Measurements from ENCODE around the gene SNX32.
A peak's percentile ranks its signal among the peaks of the same experiment; 100 is the strongest.

Gene SNX32

GRCh38 chr11:65883786-65884715 lies 50.3 kb downstream of the SNX32 start:
- Histone ChIP-seq H3K36me3 (ENCODE audit: control insufficient read depth, insufficient read depth, low read length) (peaks cover 24% of the 10 kb centered on the region), H3K4me3 (ENCODE audit: low read length) (no peak overlapping the region), H3K9me3 (ENCODE audit: control insufficient read depth, insufficient read depth, low read length) (no peaks in the 10 kb centered on the region), H3K4me1 (ENCODE audit: control insufficient read depth, insufficient read depth, low read length) (peaks cover 6% of the 10 kb centered on the region), H3K27me3 (ENCODE audit: control insufficient read depth, insufficient read depth, low read length) (no peaks in the 10 kb centered on the region), H3K27ac (ENCODE audit: low read length) (no peak overlapping the region)
- WGBS (ENCODE audit: insufficient coverage, insufficient read length): no CpG with 5 or more reads among the region's 28 CpGs
- DNase-seq (ENCODE audit: low read depth, low spot score): no peak

DNA sequence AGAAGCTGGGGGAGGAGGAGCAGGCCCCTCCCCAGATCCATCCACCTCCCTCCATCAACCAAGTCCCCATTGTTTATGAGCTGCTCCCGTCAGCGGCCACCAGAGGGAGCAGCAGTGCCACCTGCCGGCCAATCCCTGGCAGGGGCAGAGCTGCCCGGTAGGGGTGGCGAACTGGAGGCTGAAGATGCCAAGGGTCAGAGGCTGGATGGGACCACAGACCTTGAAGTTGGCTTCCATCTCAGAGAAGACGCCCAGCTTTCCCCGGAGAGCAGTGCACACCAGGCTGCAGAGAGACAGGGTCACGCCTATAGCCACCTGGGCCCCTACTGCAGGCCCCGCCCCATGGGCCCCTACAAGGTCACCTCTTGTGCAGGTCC lies 50.9 kb downstream of the SNX32 start:
- Histone ChIP-seq H3K27ac (ENCODE audit: low read length) (no peak overlapping the region), H3K9me3 (ENCODE audit: control insufficient read depth, insufficient read depth, low read length) (no peaks in the 10 kb centered on the region), H3K27me3 (ENCODE audit: control insufficient read depth, insufficient read depth, low read length) (peaks cover 1% of the 10 kb centered on the region; the same call in 1 of the 2 replicates), H3K4me1 (ENCODE audit: control insufficient read depth, insufficient read depth, low read length) (peaks cover 6% of the 10 kb centered on the region), H3K4me3 (ENCODE audit: low read length) (no peak overlapping the region), H3K36me3 (ENCODE audit: control insufficient read depth, insufficient read depth, low read length) (peaks cover 24% of the 10 kb centered on the region)
- no peak for DNase-seq (ENCODE audit: low read depth, low spot score)
- no CpG with 5 or more reads among the region's 9 CpGs for WGBS (ENCODE audit: insufficient coverage, insufficient read length)

DNA sequence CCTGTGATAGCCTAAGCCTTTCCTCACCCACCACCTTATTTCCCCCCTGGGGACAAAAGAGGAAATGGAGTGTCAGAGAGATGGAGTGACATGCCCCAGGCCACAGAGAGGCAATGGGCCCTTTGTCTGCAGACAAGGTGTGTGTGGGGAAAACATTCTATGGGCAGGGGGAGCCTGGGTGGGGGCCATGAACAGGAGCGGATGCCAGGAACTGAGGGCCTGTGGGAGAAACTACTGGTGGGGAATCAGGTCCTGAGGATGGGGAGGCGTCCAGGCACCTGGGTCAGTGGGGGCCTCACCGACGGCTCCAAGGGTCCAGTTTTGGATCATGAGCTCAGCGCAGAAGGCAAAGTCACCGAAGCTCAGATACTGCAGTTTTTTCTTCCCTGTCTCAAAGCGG lies 51.5 kb downstream of the SNX32 start:
- H3K4me1 ChIP-seq (ENCODE audit: control insufficient read depth, insufficient read depth, low read length): peaks cover 8% of the 10 kb centered on the region
- H3K4me3 ChIP-seq (ENCODE audit: low read length): no peak overlapping the region
- WGBS (ENCODE audit: insufficient coverage, insufficient read length): no CpG with 5 or more reads among the region's 7 CpGs

GRCh38 chr11:65885808-65886536 lies 52.2 kb downstream of the SNX32 start:
- H3K4me3 ChIP-seq (ENCODE audit: low read length): no peak overlapping the region
- no CpG with 5 or more reads among the region's 12 CpGs for WGBS (ENCODE audit: insufficient coverage, insufficient read length)
- no peak overlapping the region for H3K27ac ChIP-seq (ENCODE audit: low read length)
- peaks cover 5% of the 10 kb centered on the region; the same call in 1 of the 2 replicates for H3K27me3 ChIP-seq (ENCODE audit: control insufficient read depth, insufficient read depth, low read length)
- DNase-seq (ENCODE audit: low read depth, low spot score): no peak
- no peaks in the 10 kb centered on the region for H3K9me3 ChIP-seq (ENCODE audit: control insufficient read depth, insufficient read depth, low read length)
- peaks cover 24% of the 10 kb centered on the region for H3K36me3 ChIP-seq (ENCODE audit: control insufficient read depth, insufficient read depth, low read length)
- peaks cover 8% of the 10 kb centered on the region for H3K4me1 ChIP-seq (ENCODE audit: control insufficient read depth, insufficient read depth, low read length)

More for the DNA sequence above, 51.5 kb downstream of the SNX32 start:
- peaks cover 24% of the 10 kb centered on the region for H3K36me3 ChIP-seq (ENCODE audit: control insufficient read depth, insufficient read depth, low read length)
- no peaks in the 10 kb centered on the region for H3K9me3 ChIP-seq (ENCODE audit: control insufficient read depth, insufficient read depth, low read length)
- no peak overlapping the region for H3K27ac ChIP-seq (ENCODE audit: low read length)
- peaks cover 5% of the 10 kb centered on the region; the same call in 1 of the 2 replicates for H3K27me3 ChIP-seq (ENCODE audit: control insufficient read depth, insufficient read depth, low read length)
- no peak for DNase-seq (ENCODE audit: low read depth, low spot score)

DNA sequence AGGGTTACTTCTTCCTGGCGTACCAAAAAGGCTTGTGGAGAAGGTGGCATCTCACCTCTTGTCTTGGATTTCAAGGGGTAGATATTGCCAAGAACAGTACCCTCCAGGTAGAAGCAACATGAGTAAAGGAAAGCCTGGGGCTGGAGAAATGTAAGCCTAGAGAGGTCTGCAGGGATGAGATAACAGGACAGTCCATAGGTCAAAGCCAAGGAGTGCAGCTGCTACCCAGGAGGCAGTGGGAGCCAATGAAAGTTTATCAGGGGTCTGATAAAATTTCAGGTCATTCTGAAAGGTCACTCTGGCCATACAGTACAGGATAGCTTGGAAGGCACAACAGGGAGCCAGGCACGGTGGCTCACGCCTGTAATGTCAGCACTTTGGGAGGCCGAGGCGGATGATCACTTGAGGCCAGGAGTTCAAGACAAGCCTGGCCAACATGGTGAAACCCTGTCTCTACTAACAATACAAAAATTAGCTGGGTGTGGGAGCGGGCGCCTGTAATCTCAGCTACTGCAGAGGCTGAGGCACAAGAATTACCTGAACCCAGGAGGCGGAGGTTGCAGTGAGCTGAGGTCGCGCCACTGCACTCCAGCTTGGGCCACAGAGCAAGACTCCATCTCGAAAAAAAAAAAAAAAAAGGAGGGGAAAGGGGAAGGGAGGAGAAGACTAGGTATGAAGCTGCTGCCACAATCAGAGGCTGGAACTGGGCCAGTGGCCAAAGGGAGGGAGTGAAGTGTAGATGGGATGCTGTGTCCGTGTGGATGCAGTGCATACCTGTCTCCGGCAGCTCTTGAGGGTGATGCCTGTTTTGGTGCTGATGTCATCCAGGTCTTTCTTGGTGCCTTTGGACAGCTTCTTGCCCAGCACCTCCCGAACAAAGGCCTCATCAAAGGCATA lies 53.3 kb downstream of the SNX32 start:
- Histone ChIP-seq H3K4me1 (ENCODE audit: control insufficient read depth, insufficient read depth, low read length) (peaks cover 10% of the 10 kb centered on the region), H3K36me3 (ENCODE audit: control insufficient read depth, insufficient read depth, low read length) (peaks cover 24% of the 10 kb centered on the region), H3K27ac (ENCODE audit: low read length) (no peak overlapping the region), H3K4me3 (ENCODE audit: low read length) (peak overlapping the region; percentile 77; the same call in 1 of the 2 replicates), H3K27me3 (ENCODE audit: control insufficient read depth, insufficient read depth, low read length) (peaks cover 5% of the 10 kb centered on the region; the same call in 1 of the 2 replicates), H3K9me3 (ENCODE audit: control insufficient read depth, insufficient read depth, low read length) (no peaks in the 10 kb centered on the region)
- no peak for DNase-seq (ENCODE audit: low read depth, low spot score)
- no CpG with 5 or more reads among the region's 14 CpGs for WGBS (ENCODE audit: insufficient coverage, insufficient read length)

GRCh38 chr11:65887723-65888162 lies 54.0 kb downstream of the SNX32 start:
- Histone ChIP-seq H3K27ac (ENCODE audit: low read length) (no peak overlapping the region), H3K4me3 (ENCODE audit: low read length) (peak overlapping the region; percentile 77), H3K36me3 (ENCODE audit: control insufficient read depth, insufficient read depth, low read length) (peaks cover 21% of the 10 kb centered on the region), H3K4me1 (ENCODE audit: control insufficient read depth, insufficient read depth, low read length) (peaks cover 10% of the 10 kb centered on the region), H3K9me3 (ENCODE audit: control insufficient read depth, insufficient read depth, low read length) (no peaks in the 10 kb centered on the region), H3K27me3 (ENCODE audit: control insufficient read depth, insufficient read depth, low read length) (peaks cover 5% of the 10 kb centered on the region; the same call in 1 of the 2 replicates)
- no CpG with 5 or more reads among the region's 23 CpGs for WGBS (ENCODE audit: insufficient coverage, insufficient read length)
- DNase-seq (ENCODE audit: low read depth, low spot score): no peak

DNA sequence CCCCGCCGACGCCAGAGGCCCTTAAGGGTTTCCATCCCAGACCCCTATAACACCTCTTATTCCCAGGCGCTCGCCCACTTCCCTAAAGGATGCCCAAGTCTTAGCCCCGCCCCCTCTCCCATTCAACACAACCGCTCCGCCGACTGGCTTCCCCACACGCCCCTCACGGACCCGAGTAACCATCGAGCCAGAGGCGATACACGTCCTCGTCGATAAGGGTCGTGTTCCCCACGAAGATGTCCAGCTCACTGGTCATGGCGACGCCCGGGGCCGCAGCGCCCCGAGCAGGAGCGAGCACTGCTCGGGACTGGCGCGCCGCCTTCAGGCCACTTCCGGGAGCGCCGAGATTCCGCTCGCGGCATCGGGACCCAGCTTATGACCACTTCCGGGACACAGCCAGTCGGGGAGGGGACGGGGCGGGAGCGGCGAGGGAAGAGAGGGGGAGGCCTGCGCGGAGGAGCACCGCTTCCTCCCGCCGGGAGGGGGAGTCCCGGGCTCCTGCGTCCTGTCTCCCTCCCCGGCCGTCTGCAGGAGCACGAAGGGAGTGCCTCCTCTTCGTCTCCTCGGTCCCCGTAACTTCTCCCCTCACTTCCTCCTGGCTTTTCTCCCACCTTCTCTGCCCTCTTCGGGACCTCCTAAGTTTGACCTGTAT lies 54.5 kb downstream of the SNX32 start, which contains the start of gene FIBP:
Gene FIBP, minus strand, starts transcription at position 309 of the 652 bp plus-strand sequence. Its CDS starts 53 bp downstream, at position 256.
- Histone ChIP-seq H3K36me3 (ENCODE audit: control insufficient read depth, insufficient read depth, low read length) (peaks cover 17% of the 10 kb centered on the region), H3K4me3 (ENCODE audit: low read length) (peak within 1 kb of the TSS; percentile 77), H3K27ac (ENCODE audit: low read length) (no peak within 1 kb of the TSS), H3K4me1 (ENCODE audit: control insufficient read depth, insufficient read depth, low read length) (peaks cover 14% of the 10 kb centered on the region), H3K9me3 (ENCODE audit: control insufficient read depth, insufficient read depth, low read length) (no peaks in the 10 kb centered on the region), H3K27me3 (ENCODE audit: control insufficient read depth, insufficient read depth, low read length) (peaks cover 5% of the 10 kb centered on the region; the same call in 1 of the 2 replicates)
- no CpG with 5 or more reads among the region's 57 CpGs for WGBS (ENCODE audit: insufficient coverage, insufficient read length)
- DNase-seq (ENCODE audit: low read depth, low spot score): no peak

- peak within 1 kb of the TSS; percentile 46 for H3K4me3 ChIP-seq (ENCODE audit: low read length)
- H3K27me3 ChIP-seq (ENCODE audit: control insufficient read depth, insufficient read depth, low read length): peaks cover 5% of the 10 kb centered on the region; the same call in 1 of the 2 replicates
- WGBS (ENCODE audit: insufficient coverage, insufficient read length): no CpG with 5 or more reads among the region's 94 CpGs
- no peaks in the 10 kb centered on the region for H3K9me3 ChIP-seq (ENCODE audit: control insufficient read depth, insufficient read depth, low read length)
- no peak within 1 kb of the TSS for H3K27ac ChIP-seq (ENCODE audit: low read length)
- H3K4me1 ChIP-seq (ENCODE audit: control insufficient read depth, insufficient read depth, low read length): peaks cover 11% of the 10 kb centered on the region
- peaks cover 2% of the 10 kb centered on the region; the same call in 1 of the 2 replicates for H3K36me3 ChIP-seq (ENCODE audit: control insufficient read depth, insufficient read depth, low read length)
- DNase-seq (ENCODE audit: low read depth, low spot score): no peak
These were observed 56.8 kb downstream of the SNX32 start, which contains the start of gene CCDC85B for GRCh38 chr11:65890324-65891218. CCDC85B (plus strand) TSS chr11:65890673; CDS start chr11:65890784, 111 bp downstream.
